ENCODE data around the gene RHBDD1.

The RHBDD1 gene

DNA sequence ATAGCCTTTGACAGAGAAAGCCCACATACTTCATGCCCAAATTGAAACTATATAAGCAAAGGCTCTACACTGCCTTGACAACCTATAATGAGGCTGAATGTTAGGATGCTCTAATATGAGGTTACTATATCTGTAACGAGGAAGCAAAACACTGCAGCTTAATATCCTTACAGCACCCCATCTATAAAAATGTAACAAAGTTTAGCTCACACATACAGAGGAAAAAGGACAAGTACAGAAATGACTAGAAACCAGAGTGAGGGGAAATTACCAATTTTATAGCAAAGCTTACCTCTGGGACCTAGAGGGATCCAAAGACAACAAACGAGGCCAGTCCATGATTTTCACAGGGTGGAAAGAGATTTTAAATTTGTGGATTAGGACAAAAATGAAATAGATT is 189.7 kb downstream of the RHBDD1 start:
- no peak for DNase-seq (ENCODE audit: low read depth in 2 of 3, low spot score in 2 of 3)

DNA sequence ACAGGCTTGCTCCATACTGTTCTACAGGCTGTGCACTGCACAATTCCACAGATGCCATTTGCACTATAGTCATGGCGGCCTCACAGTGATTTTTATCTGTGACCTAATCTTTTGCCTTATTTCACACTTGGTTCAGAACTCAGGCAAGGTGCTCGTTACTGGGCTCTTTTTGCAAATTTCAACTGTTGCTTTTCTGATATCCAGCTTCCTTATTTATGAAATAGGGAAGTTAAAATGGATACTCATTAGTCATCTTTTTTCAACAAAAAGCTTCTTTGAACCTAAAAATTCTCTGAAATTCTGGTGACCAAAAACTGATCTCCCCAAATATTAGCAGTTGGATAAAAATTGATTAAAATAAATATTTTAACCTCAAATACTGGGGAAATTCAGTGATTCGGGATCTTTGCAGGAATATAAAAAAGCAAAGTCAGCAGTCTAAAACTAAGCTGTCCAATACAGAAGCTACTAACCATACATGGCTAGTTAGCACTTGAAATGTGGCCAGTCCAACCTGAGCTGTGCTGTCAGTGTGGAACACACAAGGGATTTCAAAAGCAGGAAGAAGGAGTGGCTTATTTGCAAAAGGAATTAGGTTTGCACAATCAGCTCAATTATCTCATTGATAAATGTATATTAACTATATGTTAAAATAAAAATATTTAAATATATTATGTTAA is 193.7 kb downstream of the RHBDD1 start:
- no peak for DNase-seq (ENCODE audit: low read depth in 2 of 3, low spot score in 2 of 3)

DNA sequence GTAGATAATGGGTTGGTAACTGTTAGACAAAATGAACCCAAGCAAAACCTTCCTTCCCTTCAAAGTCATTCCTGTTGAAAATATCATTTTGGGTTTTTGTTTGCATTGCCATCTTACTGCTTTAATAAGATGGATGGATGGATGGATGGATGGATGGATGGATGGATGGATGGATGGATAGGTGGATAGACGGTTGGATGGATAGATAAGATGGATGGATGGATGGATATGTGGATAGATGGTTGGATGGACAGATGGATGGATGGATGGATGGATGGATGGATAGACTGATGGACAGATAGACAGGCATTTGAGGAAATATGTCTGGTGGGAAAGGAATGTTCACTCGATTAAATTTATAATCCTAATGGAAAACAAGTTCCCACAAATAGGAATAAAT is 194.9 kb downstream of the RHBDD1 start:
- no peak for DNase-seq (ENCODE audit: low read depth in 2 of 3, low spot score in 2 of 3)

DNA sequence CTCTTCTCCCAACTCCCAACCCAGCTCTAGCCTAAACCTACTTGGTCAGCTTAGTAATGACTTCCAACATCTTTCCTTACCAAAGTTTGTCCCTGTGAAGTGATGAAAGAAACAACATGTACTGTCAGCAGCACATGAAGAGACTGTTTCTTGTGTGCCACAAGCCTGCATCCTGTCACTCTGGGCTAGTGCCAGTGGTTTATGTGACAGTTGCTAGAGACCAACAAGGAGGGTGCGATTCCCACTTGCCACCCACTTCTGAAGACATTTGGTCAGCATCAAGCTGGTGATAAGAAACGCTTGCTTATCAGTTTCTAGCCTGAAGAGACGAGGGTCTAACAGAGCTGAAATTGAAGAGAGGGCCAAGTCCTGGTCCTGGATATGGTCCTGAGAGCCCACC is 195.5 kb downstream of the RHBDD1 start:
- no peak for DNase-seq (ENCODE audit: low read depth in 2 of 3, low spot score in 2 of 3)

DNA sequence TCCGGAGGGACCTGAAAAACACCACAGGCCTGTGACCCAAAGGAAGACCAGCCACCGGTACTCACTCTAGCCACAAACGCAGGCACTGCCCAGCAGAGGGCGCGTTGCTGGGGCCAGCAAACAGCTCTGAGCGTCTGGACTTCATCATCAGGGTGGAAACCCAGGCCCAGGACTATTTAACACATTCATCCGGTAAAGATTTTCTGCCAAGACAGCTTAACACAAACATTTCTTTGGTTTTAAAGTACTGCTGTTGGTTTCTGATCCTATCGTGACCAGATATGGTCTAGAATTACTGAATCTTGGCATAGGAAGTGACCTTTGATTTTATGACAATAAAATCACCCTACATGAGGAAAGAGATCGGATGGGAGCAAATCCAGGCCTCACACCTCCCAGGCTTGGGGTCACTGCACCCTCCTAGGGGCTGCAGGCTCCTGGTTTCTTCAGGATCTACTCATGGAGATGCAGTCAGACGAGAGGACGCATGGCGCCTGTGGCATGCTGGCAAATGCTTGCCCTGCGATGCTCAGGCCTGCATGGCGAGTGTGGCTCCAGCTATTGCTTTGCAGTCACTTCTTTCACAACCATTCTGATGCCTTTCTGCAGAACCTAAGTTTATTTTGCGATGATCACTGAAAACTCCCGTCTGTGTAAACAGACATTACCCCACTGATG is 197.8 kb downstream of the RHBDD1 start:
- DNase-seq (ENCODE audit: low read depth in 2 of 3, low spot score in 2 of 3), result peak in 1 of 3 experiments; percentile 4

DNA sequence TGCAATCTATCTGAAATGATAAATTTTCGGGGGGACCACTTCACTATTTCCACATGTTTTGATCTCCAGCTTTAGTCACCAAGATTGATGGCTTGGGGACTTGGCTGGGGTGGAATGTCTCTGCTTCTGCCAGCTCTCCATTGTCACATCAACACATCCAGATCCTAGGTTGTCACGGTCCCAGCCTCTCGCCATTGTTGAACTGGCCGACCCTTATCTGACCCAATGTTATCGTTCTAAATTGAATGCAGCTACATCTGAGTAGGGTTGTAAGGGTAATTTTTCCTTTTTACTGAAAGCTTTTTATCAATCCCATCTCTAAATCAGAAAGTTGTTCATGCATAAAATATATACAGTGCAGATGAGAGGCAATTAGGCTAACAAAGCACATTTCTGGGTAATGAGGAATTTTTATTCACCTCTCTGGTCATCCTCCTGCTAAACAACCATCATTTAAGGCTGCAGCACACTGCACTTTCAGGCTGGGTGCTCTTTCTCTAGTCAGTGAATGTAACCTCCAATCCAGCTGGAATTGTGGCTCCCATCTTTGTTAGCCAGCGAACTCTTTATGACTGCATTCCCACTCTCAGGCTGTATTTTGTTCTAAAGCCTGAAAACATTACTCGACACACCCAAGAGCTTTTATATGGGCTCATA is 200.0 kb downstream of the RHBDD1 start:
- no peak for DNase-seq (ENCODE audit: low read depth in 2 of 3, low spot score in 2 of 3)

DNA sequence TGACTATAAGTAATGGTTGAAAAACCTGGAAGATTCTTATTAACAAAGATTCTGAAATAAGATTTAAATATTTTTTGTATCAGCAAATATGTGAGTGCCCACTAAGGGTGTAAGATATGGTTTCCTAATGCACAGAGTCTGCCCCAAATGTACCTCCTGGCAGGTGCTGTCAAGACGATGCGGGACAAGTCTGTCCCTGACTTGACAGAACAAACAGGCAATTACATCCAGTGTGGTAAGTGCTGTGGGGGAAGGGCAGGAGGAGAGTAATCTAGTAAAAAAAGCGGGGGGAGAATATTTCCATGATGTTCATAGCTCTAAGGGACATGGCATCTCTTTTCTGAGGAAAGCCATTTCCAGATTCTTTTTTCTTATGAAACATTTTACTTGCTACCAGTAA is 200.7 kb downstream of the RHBDD1 start:
- no peak for DNase-seq (ENCODE audit: low read depth in 2 of 3, low spot score in 2 of 3)

DNA sequence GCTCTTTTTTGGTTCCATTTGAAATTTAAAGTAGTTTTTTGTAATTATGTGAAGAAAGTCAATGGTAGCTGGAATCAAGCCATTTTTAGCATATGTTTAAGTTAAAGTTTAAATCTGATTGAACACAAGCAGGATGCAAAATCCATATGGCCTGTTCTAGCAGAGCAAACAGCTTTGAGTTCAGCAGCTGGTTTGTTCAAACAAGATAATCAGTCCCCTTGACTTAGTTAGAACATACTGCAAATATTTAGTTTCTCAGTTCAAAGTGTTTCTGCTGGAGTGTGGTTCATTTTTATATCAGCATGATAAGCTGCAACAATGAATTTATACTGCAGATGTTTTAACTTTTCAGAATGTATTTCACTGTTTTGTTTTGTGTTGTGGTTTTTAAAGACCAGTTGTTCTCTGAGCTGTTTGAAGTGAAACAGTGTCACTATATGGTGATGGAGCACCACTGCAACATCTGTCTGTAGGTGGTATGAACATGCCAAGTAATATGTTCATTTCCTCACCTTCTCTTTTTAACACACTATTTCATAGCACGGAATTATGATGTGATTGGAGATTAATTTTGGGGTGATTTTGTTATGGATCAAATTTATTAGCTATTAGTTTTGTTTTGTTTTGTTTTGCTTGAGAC is 202.8 kb downstream of the RHBDD1 start:
- no peak for DNase-seq (ENCODE audit: low read depth in 2 of 3, low spot score in 2 of 3)

DNA sequence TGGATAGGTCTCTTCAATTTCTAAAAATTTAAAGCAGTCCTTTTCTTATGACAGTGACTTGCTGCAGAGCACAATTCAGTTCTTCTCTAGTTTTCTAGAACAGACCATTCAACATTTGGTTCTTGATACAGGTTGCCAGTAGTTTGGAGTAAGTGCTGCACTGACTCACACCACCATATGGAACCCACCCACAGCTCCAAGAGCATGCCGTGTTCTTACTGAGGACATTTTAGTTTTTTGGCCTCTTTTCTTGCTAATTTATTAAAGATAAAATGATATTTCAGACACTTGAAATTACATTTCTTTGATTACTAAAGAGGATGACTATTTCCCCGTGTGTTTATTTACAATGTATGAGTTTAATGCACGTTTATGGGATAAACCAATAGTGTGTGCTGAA is 208.1 kb downstream of the RHBDD1 start:
- DNase-seq (ENCODE audit: low read depth in 2 of 3, low spot score in 2 of 3), result no peak
